Esophagus muscularis mucosa (tissue), 4 donors: ENCODE measurements around the gene TTC3.

Experiments used
- EP300 ChIP-seq: sonication (generic); formaldehyde crosslinking; IDR thresholded peaks from one replicate; pipeline ENCODE4 v1.6.1; 2017; ENCODE audit warnings: antibody characterized with exemption
- POLR2A ChIP-seq: fragments of 450-650 bp; IDR thresholded peaks from one replicate; pipeline ENCODE4 v1.6.1; 2017; ENCODE audit warnings: antibody characterized with exemption, moderate library complexity, mild to moderate bottlenecking, low read depth
- POLR2AphosphoS5 ChIP-seq, 2 donors: sonication (generic); formaldehyde crosslinking; IDR thresholded peaks; one replicate each; pipeline ENCODE4 v1.6.1; 2017; ENCODE audit warnings: antibody characterized with exemption in 2 of 2
- TF ChIP-seq, protein P1 (sequence below), 3 experiments: fragments of 200-600 bp in 2 of 3; fragments of 450-650 bp in 1 of 3; sonication (generic) in 2 of 3; IDR thresholded peaks; one replicate each; pipeline ENCODE4 v1.5.1; 2017 to 2019; ENCODE audit warnings: antibody characterized with exemption in 3 of 3, mild to moderate bottlenecking in 2 of 3, moderate library complexity in 1 of 3

DNA sequence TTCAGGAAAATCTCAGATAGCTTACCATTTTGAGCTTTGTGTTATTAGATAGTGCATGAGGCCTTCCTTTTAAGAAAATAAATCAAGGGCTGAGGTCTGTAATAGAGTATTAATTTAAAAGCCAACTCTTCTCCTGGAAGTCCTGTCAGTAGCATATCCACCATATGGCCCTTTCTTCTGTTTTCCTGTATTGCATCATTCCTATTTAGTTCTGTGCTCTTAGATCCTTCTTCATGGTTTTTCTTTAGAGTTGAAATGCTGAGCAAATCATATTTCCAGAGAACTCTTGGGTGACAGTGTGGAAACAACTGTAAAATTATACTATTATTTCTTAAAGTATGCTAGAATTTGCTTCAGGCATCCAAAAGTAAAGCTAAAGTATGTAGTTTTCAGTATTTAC, 91.7 kb downstream of the TTC3 start:
- TF ChIP-seq, protein P1, sequence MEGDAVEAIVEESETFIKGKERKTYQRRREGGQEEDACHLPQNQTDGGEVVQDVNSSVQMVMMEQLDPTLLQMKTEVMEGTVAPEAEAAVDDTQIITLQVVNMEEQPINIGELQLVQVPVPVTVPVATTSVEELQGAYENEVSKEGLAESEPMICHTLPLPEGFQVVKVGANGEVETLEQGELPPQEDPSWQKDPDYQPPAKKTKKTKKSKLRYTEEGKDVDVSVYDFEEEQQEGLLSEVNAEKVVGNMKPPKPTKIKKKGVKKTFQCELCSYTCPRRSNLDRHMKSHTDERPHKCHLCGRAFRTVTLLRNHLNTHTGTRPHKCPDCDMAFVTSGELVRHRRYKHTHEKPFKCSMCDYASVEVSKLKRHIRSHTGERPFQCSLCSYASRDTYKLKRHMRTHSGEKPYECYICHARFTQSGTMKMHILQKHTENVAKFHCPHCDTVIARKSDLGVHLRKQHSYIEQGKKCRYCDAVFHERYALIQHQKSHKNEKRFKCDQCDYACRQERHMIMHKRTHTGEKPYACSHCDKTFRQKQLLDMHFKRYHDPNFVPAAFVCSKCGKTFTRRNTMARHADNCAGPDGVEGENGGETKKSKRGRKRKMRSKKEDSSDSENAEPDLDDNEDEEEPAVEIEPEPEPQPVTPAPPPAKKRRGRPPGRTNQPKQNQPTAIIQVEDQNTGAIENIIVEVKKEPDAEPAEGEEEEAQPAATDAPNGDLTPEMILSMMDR (IDR thresholded peaks at IDR 0.05), result no peak
- no peak for TF ChIP-seq EP300
- TF ChIP-seq POLR2A, result no peak
- TF ChIP-seq POLR2AphosphoS5 (IDR thresholded peaks at IDR 0.05), result no peak
